GM19463 (cell line): ENCODE data around the gene SLC25A6.
"Not testable (repeated sequence)": the region's sequence is repeated elsewhere in the genome, so short reads cannot be mapped to it uniquely, and the experiment has no call there.

ENCODE experiments used
- ATAC-seq: cut with Tn5 transposase; IDR thresholded peaks from one replicate; pipeline ENCODE4 v1.9.1; 2021; ENCODE audit warnings: mild to moderate bottlenecking, moderate library complexity; ENCODE audit not compliant: unreplicated experiment

Gene SLC25A6

DNA sequence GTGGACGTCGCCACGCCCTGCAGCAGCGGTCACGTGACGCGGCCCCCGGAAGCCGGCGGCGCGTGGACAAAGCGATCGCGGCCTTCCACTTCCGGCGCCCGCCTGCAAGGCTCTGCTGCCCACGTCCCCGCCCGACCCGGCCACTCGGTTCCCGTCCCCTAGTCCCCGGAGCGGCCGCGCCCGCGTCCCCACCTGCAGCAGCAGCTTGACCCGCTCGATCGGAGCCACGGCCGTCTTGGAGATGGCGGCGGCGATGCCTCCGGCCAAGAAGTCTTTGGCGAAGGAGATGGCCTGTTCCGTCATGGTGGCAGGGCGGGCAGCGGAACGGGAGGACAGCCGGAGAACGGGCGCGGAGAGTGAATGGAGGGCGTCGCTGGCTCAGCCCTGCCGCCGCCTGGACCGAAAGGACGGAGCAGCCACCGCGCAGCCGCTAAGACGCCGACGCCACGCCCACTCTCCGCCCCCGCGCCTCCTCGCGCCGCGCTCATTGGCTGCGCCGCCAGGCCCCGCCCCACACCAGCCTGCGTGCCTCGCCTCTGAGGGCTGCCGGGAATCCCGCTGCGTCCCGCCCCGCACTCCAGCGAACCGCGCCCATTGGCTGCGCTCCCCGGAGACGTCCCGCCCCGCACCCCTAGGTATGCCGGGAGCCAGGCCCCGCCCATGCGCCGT, at the start of gene SLC25A6:
SLC25A6 (minus strand) TSS at position 407 of the 669 bp plus-strand sequence; CDS start at position 303, 104 bp downstream.
- peak; percentile 93 for ATAC-seq

DNA sequence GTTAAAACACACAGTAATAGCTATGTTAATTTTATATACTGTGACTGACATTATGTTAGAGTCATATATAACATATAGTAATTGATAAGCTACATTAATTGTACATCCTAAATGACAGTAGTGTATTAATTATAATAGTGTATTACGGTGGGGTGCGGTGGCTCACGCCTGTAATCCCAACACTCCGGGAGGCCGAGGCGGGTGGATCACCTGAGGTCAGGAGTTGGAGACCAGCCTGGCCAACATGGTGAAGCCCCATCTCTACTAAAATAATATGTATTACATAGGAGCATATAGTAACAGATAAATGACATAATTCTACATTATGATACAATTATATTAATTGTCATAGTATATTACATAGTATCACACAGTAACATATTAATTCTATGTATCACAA, 48.6 kb upstream of the SLC25A6 start:
- no peak for ATAC-seq

DNA sequence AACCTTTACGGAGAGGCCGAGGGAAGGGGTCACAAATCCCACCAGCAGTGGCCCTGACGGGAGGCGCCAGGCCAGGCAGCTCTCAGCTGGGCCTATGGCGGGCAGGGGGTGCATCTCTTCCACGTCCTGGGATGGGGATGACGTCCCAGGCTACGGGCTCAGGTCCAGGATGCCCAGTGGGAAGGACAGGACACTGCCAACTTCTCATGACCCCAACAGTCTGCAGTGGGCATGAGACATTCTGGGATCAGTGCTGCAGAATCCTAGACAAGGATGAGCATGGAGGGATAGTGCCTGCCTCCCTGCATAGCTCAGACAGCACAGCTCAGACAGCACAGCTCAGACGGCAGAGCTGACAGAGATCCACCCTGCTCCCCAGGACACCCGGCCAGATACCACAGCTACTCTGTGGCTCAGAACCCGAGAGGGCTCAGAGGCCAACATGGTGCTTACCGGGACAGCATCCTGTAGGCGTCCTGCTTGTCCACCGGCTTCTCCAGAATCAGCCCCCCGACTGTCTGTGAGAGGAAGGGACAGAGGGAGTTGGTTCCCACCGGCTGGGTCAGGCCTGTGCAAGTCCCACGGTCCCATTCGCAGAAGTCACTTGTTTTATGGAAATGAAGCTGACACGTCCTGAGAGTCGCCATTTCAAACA, 43.5 kb upstream of the SLC25A6 start:
- ATAC-seq, result no peak

DNA sequence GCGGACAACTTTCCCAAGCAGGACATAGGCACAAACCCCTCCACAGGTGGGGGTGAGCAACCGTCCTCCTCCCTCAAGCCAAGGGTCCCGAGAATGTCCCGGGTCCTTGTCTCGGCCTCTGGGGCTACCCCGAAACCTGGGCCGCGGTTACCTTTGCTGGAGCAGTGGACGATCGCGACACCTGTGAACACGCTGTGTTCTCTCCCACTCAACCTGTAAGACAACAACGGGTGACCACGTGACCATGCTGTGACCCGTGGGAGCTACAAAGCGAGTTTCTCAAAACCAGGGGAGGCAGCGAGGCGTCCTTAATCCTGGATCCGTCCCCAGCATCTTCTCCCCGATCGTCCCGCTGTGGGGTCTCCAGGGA, 42.9 kb upstream of the SLC25A6 start:
- no peak for ATAC-seq

DNA sequence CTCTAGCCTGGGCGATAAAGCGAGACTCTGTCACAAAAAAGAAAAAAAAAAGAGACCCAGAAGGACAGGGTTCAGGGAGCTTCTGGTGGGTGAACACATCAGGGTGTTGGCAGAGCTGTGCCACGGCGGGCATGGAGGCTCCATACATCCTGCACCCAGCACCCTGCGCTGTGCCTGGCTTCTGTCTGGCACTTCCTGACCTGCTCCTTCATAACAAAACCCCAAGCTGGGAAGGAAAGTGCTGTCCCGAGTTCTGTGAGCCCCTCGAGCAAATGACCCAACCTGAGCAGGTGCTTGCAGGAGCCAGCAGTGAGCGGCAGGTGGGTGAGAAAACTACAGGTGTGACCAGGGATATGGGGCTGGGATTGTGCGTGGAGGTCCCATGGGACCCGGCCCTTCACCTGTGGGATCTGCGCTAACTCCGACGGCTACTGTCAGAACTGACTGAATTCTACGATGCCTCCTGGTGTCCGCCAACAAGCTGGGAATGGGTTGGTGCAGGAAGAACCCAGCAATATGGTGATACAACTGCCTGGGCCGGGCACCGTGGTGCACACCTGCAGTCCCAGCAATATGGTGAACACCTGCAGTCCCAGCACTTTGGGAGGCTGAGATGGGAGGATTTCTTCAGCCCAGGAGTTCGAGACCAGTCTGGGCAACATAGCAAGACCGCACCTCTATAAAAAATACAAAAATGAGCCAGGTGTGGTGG, 41.9 kb upstream of the SLC25A6 start:
- ATAC-seq, result no peak

DNA sequence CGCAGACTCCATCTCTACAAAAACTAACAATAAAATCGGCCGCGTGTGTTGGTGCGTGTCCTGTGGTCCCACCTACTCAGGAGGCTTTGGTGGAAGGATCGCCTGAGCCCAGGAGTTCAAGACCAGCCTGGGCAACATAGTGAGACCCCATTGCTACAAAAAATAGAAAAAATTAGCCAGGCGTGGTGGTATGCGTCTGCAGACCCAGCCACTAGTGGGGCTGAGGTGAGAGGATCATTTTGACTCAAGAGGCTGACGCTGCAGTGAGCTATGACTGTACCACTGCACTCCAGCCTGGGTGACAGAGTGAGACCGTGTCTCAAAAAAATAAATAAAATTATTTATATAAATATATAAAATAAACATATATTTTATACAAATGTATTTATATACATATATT, 38.5 kb upstream of the SLC25A6 start:
- no peak for ATAC-seq

DNA sequence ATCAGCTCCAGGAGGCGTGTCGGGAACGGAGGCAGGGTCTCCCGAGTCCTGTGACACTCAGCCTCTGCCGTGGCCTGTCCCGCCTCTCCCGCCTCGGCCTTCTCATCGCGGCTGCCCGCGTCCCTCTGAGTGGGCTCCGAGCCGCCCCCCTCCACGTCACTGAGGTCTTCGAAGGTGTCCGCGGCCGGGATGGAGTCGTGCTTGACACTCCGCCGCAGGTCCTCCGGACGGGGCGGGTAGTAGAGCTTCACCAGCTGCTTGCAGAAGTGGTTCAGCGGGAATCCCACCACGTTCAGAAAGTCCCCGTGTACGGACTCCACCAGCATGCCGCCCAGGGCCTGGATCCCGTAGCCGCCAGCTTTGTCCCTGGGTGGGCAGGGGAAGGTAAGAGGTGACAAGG, 35.8 kb upstream of the SLC25A6 start:
- no peak for ATAC-seq

DNA sequence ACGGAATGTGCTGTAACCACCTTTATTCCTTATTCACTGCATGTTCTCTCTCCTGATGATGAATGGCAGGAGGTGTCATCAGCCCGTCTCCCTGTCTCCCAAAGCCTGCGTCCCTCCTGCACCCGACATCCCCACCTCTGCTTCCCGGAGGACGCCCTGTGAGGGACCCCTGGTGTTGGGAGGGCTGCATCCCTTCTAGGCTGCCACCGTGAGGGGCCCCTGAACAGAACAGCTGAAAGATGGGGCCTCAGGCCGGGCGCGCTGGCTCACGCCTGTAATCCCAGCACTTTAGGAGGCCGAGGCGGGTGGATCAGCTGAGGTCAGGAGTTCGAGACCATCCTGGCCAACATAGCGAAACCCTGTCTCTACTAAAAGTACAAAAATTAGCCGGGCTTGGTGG, 34.4 kb upstream of the SLC25A6 start:
- not testable (repeated sequence) for ATAC-seq

DNA sequence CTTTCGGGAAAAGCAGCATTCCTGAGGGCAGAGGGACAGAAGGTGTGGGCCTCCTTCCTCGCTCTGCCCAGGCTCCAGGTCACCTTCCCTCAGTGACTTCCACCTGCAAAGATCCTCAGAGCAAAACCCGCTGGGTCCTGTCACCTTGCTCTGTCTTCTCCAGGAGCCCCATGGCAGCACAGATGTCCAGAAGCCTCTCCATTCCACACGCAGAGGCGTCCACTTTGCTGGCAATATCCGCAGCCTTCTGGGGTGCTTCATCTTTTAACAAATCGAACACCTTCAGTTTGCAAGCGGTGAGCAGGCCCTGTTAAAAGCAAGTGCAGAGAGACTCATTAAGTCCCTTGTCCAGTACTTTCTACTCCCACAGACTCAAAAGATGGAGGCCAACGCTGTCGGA, 33.5 kb upstream of the SLC25A6 start:
- ATAC-seq, result no peak

DNA sequence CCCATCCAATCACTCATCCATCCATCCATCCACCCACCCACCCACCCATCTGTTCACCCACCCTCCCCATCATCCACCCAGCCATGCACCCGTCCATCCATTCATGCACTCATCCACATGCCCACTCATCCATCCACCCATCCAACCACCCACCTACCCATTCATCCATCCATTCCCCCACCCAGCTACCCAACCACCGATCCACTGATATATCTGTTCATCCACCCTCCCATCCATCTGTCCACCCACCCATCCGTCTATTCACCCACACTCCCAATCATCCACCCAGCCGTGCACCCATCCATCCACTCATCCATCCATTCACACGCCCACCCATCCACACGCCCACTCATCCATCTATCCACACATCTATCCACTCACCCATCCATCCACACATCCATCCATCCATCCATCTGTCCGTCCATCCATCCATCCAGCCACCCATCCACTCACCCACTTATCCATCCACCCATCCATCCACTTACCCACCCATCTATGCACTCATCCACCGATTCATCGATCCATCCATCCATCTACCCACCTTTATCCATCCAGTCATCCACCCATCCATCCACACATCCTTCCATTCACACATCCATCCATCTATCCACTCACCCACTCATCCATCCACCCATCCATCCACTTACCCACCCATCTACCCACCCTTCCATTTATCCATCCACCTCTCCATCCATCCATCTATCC, 32.4 kb upstream of the SLC25A6 start:
- no peak for ATAC-seq

DNA sequence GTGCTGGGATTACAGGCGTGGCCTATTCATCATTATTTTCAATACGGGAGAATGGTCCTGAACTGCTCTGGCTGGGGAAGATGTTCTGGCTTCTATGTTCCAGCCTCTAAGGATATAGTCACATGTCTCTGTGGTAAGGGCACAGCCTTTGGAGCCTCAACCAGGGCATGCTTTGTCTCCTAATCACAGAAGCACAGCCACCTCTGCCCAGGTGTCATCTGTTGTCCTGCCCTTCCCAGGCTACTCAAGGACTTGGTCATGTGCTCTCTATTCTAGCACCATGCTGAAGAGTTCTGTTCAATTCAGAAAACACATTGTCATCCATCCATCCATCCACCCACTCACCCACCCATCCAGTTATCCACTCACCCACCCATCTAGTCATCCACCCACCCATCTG, 31.3 kb upstream of the SLC25A6 start:
- no peak for ATAC-seq

DNA sequence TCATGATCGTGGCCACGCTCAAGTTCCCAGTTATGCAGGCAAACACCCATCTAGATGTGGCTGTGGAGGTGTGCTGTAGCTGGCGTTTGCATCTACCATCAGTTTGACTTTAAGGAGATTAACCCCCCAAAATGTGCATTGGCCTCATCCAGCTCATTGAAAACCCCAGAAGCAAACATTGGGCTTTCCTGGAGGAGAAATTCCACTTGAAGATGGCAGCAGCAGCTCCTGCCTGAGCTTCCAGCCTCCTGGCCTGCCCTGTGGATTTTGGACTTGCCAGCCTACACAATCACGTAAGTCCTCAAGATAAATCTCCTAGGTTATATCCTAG, 30.2 kb upstream of the SLC25A6 start:
- ATAC-seq, result no peak

DNA sequence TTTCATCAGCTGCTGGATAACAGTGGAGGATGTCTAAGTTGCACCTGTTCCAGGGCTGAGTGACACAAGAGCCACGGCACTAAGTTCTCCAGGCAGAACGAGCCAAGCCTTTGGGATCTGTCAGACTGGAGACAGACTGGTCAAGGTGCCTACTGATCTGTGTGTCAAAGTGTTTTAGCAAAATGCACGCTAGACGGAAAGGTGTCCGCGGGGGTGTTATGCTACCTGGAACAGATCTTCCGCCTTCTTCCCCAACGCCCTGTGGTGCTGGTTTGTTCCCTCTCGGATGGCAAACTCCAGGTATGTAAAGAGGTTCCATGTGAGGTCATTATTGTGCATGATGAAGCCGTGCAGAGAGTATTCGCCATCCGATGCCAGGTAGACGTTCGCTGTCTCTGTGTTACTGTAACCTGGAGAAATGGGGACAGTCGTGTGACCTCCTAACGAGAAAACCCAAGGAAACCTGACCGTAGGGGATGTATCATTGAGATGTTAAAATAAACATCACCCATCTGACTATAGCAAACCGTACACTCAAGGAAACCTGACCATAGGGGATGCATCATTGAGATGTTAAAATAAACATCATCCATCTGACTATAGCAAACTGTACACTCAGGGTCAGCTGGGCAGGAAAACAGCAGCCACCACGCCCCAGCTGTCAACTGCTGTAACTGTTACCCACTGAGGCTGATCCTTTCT, 29.7 kb upstream of the SLC25A6 start:
- no peak for ATAC-seq

DNA sequence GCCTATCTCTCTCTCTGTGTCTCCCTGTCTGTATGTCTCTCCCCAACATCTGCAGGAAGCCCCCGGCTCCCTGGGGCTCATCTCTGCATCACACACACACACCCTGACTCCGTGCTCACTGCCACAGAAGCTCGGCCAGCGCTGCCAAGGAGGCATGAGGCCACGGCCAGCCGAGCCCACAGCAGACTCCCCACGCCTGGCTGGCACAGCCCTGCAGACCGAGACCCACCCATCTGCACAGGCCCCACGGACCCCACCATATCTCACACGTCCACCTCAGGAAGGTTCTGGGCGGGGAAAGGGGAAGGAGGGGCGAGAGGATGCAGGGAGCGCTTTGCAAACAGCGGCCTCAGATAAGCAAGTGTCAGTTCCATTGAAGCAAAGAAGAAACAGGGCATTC, 28.5 kb upstream of the SLC25A6 start:
- no peak for ATAC-seq

DNA sequence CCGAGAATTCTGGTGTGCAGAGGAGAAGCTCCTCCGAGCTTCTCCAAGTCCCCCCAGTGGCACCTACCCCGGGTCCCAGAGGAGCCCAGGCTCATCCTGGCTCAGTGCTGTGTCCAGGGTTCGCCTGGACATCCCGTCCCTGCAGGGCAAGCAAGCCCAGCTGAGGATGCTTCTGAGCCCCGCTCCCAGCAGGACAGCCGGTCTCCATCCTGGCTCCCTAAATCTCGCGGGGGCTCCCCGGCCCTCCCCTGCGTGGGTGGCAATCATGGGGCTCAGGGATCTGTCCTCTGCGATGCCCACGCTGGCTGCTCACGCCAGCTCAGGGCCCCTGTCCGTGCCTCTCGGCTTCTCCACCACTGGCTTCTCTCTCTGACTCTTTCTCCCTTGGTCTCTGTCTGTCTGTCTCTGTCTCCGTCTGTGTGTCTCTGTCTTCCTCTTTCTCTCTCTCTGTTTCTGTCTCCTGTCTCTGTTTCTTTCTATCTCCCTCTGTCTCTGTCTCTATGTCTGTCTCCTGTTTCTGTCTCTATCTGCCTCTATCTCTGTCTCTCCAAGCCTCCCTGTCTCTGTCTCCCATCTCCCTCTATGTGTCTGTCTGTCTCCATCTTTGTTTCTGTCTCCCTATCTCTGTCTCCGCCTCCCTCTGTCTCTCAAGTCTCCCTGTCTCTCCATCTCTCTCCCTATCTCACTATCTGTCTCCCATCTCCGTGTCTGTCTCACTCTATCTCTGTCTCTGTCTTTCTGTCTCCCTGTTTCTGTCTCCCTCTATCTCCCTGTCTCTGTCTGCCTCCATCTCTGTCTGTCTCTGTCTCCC, 27.8 kb upstream of the SLC25A6 start:
- no peak for ATAC-seq

DNA sequence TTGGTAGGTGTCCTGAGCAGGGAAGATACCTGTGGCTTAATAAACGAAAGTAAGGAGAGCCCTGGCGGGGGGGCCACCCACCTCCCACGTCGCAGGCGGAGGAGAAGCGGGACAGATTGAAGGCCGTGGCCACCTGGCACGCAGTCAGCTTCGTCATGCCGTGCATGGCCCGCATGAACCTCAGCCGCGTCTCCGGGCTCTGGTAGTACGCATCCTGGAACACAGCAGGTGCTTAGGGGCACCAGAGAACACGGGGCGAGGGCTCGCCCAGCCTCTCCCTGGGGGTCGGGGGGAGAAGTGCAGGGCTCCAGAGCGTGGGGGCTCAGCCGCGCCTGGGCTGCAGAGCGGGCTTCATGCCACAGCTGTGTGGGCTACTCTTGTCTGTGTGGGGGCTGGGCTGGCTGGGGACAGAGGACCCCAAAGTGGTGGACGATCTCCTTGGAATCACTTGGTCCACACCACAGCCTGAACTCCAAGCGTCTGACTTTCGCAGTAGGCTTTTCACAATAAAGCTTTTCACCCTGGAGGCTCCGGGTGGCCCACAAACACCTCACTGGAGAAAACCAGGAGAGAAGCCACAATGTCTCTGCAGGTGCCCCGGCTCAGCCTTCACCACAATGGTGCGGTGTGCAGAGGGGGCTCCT, 27.1 kb upstream of the SLC25A6 start:
- no peak for ATAC-seq

DNA sequence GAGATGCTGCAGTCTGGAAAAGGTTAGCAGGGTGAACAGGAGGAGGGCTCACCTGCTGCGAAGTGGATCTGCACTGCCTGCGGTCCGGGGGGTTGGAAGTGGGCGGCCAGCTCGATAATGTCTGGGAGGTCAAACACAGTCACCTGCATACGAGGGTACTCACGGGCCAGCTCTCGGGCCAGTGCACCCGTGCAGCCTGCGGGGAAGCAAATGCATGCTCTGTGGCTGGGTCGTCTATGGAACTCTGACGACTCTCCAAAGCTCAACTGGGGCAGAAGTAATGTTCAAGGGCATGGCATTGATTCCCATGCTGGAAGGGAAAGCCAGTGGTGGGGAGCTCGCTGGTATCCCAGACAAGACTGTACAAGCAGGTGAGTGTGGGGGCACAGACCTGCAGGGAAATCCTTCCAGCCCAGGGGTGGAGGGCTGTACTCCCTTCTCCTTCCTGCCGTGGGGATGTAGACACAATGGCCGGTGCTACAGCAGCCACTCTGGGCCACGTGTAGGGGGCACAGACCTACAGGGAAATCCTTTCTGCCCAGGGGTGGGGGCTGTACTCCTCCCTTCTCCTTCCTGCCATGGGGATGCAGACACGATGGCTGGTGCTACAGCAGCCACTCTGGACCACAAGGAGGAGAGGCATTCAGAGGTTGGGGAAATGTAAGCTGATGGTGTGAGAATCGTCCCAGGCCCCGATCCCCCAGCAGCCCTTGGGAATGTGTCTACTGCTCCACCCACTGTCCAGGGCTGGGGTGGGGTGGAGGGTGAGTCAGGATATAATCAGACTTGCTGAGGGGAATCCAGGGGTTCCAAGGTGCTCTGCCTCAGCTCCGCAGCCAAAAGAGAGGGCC, 26.2 kb upstream of the SLC25A6 start:
- no peak for ATAC-seq

DNA sequence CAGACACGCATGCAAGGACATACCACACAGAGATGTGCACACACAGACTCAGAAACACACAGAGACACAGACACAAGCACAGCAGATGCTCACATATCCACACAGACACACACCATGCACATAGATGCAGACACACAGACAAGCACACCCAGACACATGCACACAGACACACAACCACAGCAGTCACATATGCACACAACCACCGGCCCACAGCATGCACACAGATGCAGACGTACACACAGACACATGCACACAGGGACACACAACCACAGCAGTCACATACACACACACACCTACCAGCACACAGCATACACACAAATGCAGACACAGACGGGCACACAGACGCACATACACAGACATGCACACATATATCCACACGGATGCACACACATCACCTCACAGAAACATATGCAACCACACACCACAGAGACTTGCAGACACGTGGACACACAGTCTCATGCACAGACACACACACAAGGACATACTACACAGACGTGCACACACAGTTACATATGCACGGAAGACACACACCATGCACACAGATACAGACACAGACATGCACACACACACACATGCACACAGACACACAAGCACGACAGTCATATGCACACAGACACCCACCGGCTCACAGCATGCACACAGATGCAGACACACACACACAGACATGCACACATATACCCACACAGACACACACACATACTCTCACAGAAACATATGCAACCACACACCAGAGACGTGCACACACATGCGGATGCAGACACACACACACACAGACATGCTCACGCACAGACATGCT, 25.2 kb upstream of the SLC25A6 start:
- no peak for ATAC-seq
